AG04449 (cell line): Measurements from ENCODE around the gene MTO1.

ENCODE experiments used
- CTCF ChIA-PET: fragments of 350-600 bp; formaldehyde crosslinking; extraction: SDS; loops from one replicate; lab custom pipeline; 2021; ENCODE audit warnings: antibody characterized with exemption; lab: Yijun Ruan, JAX
- POLR2A ChIA-PET: fragments of 400-600, 350-600 bp; formaldehyde crosslinking; extraction: SDS; loops from one replicate; lab custom pipeline; 2020; ENCODE audit warnings: antibody characterized with exemption, inconsistent platforms; lab: Yijun Ruan, JAX
- DNase-seq: peaks from one replicate; pipeline ENCODE4 v3.0.0-alpha.2; 2010; ENCODE audit warnings: low read depth, low spot score
- H3K4me3 ChIP-seq: 2 replicates; pipeline ENCODE4 v1.5.1; 2011; ENCODE audit warnings: low read depth, mild to moderate bottlenecking, control low read depth, low read length
- CTCF ChIP-seq: IDR thresholded peaks from one replicate; pipeline ENCODE4 v1.5.1; 2011; ENCODE audit warnings: mild to moderate bottlenecking, moderate library complexity, low read length, control low read depth, inconsistent platforms; ENCODE audit not compliant: insufficient read depth; ENCODE audit errors: missing control alignments

Gene MTO1

DNA sequence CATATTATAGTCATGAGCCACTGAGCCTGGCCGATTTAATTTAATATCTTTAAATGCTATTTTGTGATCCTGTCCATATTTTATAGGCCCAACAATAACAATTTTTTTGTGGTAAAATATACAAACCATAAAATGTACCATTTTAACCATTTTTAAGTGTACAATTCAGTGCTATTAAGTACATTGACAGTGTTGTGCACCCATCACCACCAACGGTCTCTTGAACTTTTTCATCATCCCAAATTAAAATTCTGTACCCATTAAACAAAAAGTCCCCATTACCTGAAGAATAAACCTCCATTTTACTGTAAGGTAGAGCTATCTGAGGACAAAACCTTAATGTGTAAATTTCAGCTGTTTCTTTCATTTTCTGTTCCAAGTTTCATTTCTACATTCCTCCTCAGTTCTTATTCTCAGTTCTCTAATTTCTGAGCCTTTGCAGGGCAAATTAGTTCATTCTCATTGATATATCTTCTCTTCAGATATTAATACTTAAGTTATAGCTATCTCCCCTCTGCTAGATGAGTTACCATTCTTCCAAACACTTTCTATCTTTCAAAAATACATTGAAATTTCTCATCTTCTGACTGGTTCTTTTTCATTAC is 10.3 kb downstream of the MTO1 start:
- no peak overlapping the region for H3K4me3 ChIP-seq
- ChIA-PET POLR2A (no interaction called here), CTCF (interaction anchor here (0.7 to 1.5 kb wide), 3 partner anchors 10 to 20 kb away, joined by 3 to 5 read pairs (median 4); partner anchors contain the start of gene MTO1)
- no peak for TF ChIP-seq CTCF
- no peak for DNase-seq

DNA sequence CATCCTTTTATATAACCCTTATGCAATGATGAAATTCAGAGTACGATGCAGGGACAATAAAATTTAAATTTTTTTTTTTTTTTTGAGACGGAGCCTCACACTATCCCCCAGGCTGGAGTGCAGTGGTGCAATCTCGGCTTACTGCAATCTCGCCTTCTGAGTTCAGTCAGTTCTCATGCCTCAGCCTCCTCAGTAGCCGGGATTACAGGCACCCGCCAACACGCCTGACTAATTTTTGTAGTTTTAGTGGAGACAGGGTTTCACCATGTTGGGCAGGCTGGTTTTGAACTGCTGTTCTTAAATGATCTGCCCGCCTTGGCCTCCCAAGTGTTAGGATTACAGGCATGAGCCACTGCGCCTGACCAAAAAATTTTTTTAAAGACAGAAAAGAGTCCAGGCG is 15.2 kb downstream of the MTO1 start:
- no peak for DNase-seq
- no peak overlapping the region for H3K4me3 ChIP-seq
- no peak for TF ChIP-seq CTCF
- ChIA-PET POLR2A (no interaction called here), CTCF (interaction anchor here (0.7 to 2.3 kb wide), 3 partner anchors 132 to 191 kb away, joined by 3 to 7 read pairs (median 3); no protein-coding TSS in a partner anchor)

GRCh38 chr6:73477407-73477806 is 15.9 kb downstream of the MTO1 start:
- ChIA-PET CTCF (no interaction called here), POLR2A (no interaction called here)
- no peak for DNase-seq
- H3K4me3 ChIP-seq, result no peak overlapping the region
- TF ChIP-seq CTCF, result no peak

- no peak for DNase-seq
- POLR2A ChIA-PET, result no interaction called here
- no peak for TF ChIP-seq CTCF
- CTCF ChIA-PET, result interaction anchor here (0.6 to 1.0 kb wide), 2 partner anchors 128 to 129 kb away, joined by 4 read pairs; no protein-coding TSS in a partner anchor
- H3K4me3 ChIP-seq, result no peak overlapping the region
Measured at GRCh38 chr6:73481969-73482368, 20.4 kb downstream of the MTO1 start.

GRCh38 chr6:73484438-73484837 is 22.9 kb downstream of the MTO1 start:
- DNase-seq, result no peak
- H3K4me3 ChIP-seq, result no peak overlapping the region
- no peak for TF ChIP-seq CTCF
- POLR2A ChIA-PET, result no interaction called here
- CTCF ChIA-PET, result interaction anchor here (0.7 to 1.5 kb wide), 4 partner anchors 11 to 127 kb away, joined by 3 to 7 read pairs (median 4); no protein-coding TSS in a partner anchor

DNA sequence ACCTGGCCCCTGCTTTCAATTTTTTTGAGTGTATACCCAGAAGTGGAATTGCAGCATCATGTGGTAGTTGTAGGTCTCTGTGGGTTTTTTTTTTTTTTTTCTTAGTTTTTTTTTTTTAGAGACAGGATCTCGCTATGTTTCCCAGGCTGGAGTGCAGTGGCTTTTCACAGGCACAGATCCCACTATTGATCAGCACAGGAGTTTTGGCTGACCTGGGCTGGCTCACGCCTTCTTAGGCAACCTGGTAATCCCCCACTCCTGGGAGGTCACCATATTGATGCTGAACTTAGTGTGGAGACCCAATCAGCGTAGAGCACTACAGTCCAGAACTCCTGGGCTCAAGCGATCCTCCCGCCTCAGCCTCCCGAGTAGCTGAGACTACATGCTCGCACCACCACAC is 25.9 kb downstream of the MTO1 start:
- POLR2A ChIA-PET, result interaction anchor here (0.7 kb wide), 1 partner anchor 34 kb away, joined by 4 read pairs; no protein-coding TSS in a partner anchor
- no peak for TF ChIP-seq CTCF
- H3K4me3 ChIP-seq, result no peak overlapping the region
- CTCF ChIA-PET, result interaction anchor here (0.6 kb wide), 1 partner anchor 123 kb away, joined by 3 read pairs; no protein-coding TSS in a partner anchor
- DNase-seq, result no peak
